ENCODE data around the gene BAIAP3. TPM values are rescaled to one million over a fixed set of nuclear protein-coding genes. Genes with fewer than 3 reads are reported as not detected.
"Not testable (repeated sequence)": the region's sequence is repeated elsewhere in the genome, so short reads cannot be mapped to it uniquely, and the experiment has no call there.

Gene BAIAP3
- total and polyA plus RNA-seq, 3 experiments from 2014 or later = 7.2 to 8.3 (median 7.5) TPM

DNA sequence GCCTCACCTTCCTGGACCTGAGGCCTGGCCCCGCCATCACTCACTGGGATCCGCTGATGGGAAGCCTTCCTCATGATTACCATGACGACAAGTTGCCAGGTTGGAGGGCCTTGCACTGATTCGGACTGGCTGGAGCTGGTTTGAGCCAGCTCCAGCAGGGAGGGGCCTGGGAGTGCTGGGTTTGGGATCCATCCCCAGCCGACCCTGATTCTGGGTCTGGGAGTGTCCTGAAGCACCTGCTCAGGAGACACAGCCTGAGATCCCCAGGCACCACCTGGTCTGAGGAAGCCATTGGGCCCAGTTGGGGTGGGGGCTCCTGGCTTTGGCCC is 5.9 kb upstream of the BAIAP3 start:
- Mint-ChIP-seq H3K4me3 (no peak overlapping the region), H3K27me3 (peaks cover 0 to 1% of the 10 kb centered on the region in 2 donors), H3K27ac (no peak overlapping the region), H3K36me3 (peaks cover 0 to 29% (median 3%) of the 10 kb centered on the region in 3 donors), H3K9me3 (peaks cover 0 to 2% (median 0%) of the 10 kb centered on the region in 5 donors), H3K4me1 (peaks cover 7 to 15% (median 9%) of the 10 kb centered on the region in 3 donors)
- no peak for DNase-seq
- Histone ChIP-seq H3K27me3 (ENCODE audit: insufficient read depth, low read length, poor library complexity, severe bottlenecking) (peaks cover 9% of the 10 kb centered on the region), H3K4me3 (ENCODE audit: low read length) (no peak overlapping the region), H3K27ac (ENCODE audit: low read depth, low read length) (no peak overlapping the region), H3K36me3 (ENCODE audit: insufficient read depth, low read length) (peaks cover 12% of the 10 kb centered on the region), H3K4me1 (ENCODE audit: insufficient read depth, low read length) (peaks cover 15% of the 10 kb centered on the region), H3K9me3 (ENCODE audit: low read length) (no peaks in the 10 kb centered on the region)
- ChIA-PET POLR2A (no interaction called here), CTCF (no interaction called here)

DNA sequence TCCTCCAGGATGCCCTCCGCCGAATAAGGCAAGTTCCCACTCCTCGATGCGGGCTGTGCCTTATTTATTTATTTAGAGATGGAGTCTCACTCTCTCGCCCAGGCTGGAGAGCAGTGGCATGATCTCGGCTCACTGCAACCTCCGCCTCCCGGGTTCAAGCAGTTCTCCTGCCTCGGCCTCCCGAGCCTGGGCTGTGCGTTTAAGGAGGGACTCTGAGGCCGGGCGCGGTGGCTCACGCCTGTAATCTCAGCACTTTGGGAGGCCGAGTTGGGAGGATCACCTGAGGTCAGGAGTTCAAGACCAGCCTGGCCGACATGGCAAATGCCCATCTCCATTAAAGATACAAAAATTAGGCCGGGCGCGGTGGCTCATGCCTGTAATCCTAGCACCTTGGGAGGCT is 5.3 kb upstream of the BAIAP3 start:
- H3K4me3 Mint-ChIP-seq, CTCF ChIA-PET, H3K9me3 Mint-ChIP-seq: not testable (repeated sequence)

GRCh38 chr16:1328961-1329360 is 4.5 kb upstream of the BAIAP3 start:
- Mint-ChIP-seq H3K36me3 (peaks cover 0 to 23% (median 3%) of the 10 kb centered on the region in 3 donors), H3K4me3 (peak overlapping the region in 1 of 7 donors; percentile 42), H3K4me1 (peaks cover 10 to 18% (median 12%) of the 10 kb centered on the region in 3 donors)
- H3K27ac Mint-ChIP-seq; H3K27ac ChIP-seq (ENCODE audit: low read depth, low read length); H3K27me3 Mint-ChIP-seq; H3K4me3 ChIP-seq (ENCODE audit: low read length); H3K9me3 ChIP-seq (ENCODE audit: low read length); H3K36me3 ChIP-seq (ENCODE audit: insufficient read depth, low read length); CTCF ChIA-PET; H3K9me3 Mint-ChIP-seq; DNase-seq: not testable (repeated sequence)
- Histone ChIP-seq H3K4me1 (ENCODE audit: insufficient read depth, low read length) (peaks cover 22% of the 10 kb centered on the region), H3K27me3 (ENCODE audit: insufficient read depth, low read length, poor library complexity, severe bottlenecking) (peaks cover 12% of the 10 kb centered on the region)
- POLR2A ChIA-PET = interaction anchor here (0.5 kb wide), 1 partner anchor 14 kb away, joined by 3 read pairs; no protein-coding TSS in a partner anchor

More for the DNA sequence above, 5.3 kb upstream of the BAIAP3 start:
- H3K4me1 ChIP-seq (ENCODE audit: insufficient read depth, low read length) = peaks cover 21% of the 10 kb centered on the region
- peaks cover 12% of the 10 kb centered on the region for H3K36me3 ChIP-seq (ENCODE audit: insufficient read depth, low read length)
- H3K27me3 ChIP-seq (ENCODE audit: insufficient read depth, low read length, poor library complexity, severe bottlenecking) = peaks cover 12% of the 10 kb centered on the region
- H3K9me3 ChIP-seq (ENCODE audit: low read length); H3K4me3 ChIP-seq (ENCODE audit: low read length); H3K27me3 Mint-ChIP-seq; H3K27ac ChIP-seq (ENCODE audit: low read depth, low read length); POLR2A ChIA-PET; H3K27ac Mint-ChIP-seq; DNase-seq: not testable (repeated sequence)
- H3K4me1 Mint-ChIP-seq = peaks cover 10 to 18% (median 12%) of the 10 kb centered on the region in 3 donors
- H3K36me3 Mint-ChIP-seq = peaks cover 0 to 29% (median 3%) of the 10 kb centered on the region in 3 donors

DNA sequence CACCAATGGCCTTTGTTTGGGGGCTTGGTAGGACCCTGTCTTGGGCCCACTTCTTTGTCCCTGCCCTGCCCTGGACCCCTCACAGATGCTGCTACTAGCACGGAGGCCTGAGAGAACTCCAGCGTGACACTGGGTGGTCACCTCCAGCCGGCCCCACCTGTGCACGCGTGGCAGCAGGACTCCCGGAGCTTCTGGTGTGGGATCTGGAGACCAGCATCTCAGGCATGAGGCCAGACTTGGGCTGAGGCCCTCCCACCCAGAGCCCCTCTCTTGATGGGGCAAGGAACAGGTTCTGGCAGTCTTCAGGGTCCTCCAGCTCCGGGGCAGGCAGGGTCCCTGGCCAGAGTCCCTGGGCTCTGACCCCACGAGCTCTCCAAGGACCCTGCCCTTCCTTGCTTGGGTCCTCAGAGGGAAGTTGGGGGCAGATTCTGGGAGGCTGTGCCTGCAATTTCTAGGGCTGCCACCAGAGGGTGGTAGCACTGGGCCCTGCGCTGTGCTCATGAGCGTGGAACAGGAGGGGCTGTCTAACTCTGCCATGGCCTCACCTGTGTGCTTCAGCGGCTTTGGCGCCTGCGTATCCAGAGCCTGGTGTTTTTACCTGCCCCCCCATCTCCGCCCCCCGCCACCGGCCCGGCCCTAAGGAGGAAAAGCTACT is 3.1 kb upstream of the BAIAP3 start:
- H3K36me3 Mint-ChIP-seq = peaks cover 0 to 10% (median 3%) of the 10 kb centered on the region in 3 donors
- POLR2A ChIA-PET = interaction anchor here (0.6 to 2.2 kb wide), 3 partner anchors 21 to 876 kb away, joined by 5 to 7 read pairs (median 5); partner anchors contain the start of gene UBE2I
- peaks cover 0 to 2% (median 0%) of the 10 kb centered on the region in 5 donors for H3K9me3 Mint-ChIP-seq
- Histone ChIP-seq H3K27me3 (ENCODE audit: insufficient read depth, low read length, poor library complexity, severe bottlenecking) (peaks cover 23% of the 10 kb centered on the region), H3K4me3 (ENCODE audit: low read length) (no peak overlapping the region), H3K36me3 (ENCODE audit: insufficient read depth, low read length) (no peaks in the 10 kb centered on the region), H3K27ac (ENCODE audit: low read depth, low read length) (no peak overlapping the region), H3K4me1 (ENCODE audit: insufficient read depth, low read length) (peaks cover 27% of the 10 kb centered on the region), H3K9me3 (ENCODE audit: low read length) (no peaks in the 10 kb centered on the region)
- no peak overlapping the region for H3K4me3 Mint-ChIP-seq
- CTCF ChIA-PET = interaction anchor here (0.7 to 1.5 kb wide), 2 partner anchors 11 to 370 kb away, joined by 3 read pairs; no protein-coding TSS in a partner anchor
- H3K27ac Mint-ChIP-seq = no peak overlapping the region
- H3K4me1 Mint-ChIP-seq = peaks cover 12 to 29% (median 14%) of the 10 kb centered on the region in 3 donors
- no peak for DNase-seq
- H3K27me3 Mint-ChIP-seq = peaks cover 3 to 9% of the 10 kb centered on the region in 2 donors

- ChIA-PET POLR2A (interaction anchor here (0.6 to 2.2 kb wide), 2 partner anchors 22 to 875 kb away, joined by 5 to 7 read pairs; partner anchors contain the start of gene UBE2I), CTCF (interaction anchor here (1.5 kb wide), 1 partner anchor 369 kb away, joined by 3 read pairs; no protein-coding TSS in a partner anchor)
- Histone ChIP-seq H3K4me3 (ENCODE audit: low read length) (peak overlapping the region; percentile 40), H3K4me1 (ENCODE audit: insufficient read depth, low read length) (peaks cover 27% of the 10 kb centered on the region), H3K27me3 (ENCODE audit: insufficient read depth, low read length, poor library complexity, severe bottlenecking) (peaks cover 25% of the 10 kb centered on the region), H3K36me3 (ENCODE audit: insufficient read depth, low read length) (no peaks in the 10 kb centered on the region), H3K9me3 (ENCODE audit: low read length) (no peaks in the 10 kb centered on the region), H3K27ac (ENCODE audit: low read depth, low read length) (peak overlapping the region; percentile 70)
- peaks cover 0 to 5% (median 3%) of the 10 kb centered on the region in 3 donors for H3K36me3 Mint-ChIP-seq
- H3K27ac Mint-ChIP-seq = peak overlapping the region; percentile 57 to 93 (median 88)
- peaks cover 0 to 2% (median 0%) of the 10 kb centered on the region in 5 donors for H3K9me3 Mint-ChIP-seq
- peaks cover 3 to 9% of the 10 kb centered on the region in 2 donors for H3K27me3 Mint-ChIP-seq
- no peak for DNase-seq
- H3K4me3 Mint-ChIP-seq = peak overlapping the region; percentile 50 to 93 (median 81)
- H3K4me1 Mint-ChIP-seq = peaks cover 12 to 36% (median 14%) of the 10 kb centered on the region in 3 donors
Observed at GRCh38 chr16:1330931-1331711, 2.3 kb upstream of the BAIAP3 start.

DNA sequence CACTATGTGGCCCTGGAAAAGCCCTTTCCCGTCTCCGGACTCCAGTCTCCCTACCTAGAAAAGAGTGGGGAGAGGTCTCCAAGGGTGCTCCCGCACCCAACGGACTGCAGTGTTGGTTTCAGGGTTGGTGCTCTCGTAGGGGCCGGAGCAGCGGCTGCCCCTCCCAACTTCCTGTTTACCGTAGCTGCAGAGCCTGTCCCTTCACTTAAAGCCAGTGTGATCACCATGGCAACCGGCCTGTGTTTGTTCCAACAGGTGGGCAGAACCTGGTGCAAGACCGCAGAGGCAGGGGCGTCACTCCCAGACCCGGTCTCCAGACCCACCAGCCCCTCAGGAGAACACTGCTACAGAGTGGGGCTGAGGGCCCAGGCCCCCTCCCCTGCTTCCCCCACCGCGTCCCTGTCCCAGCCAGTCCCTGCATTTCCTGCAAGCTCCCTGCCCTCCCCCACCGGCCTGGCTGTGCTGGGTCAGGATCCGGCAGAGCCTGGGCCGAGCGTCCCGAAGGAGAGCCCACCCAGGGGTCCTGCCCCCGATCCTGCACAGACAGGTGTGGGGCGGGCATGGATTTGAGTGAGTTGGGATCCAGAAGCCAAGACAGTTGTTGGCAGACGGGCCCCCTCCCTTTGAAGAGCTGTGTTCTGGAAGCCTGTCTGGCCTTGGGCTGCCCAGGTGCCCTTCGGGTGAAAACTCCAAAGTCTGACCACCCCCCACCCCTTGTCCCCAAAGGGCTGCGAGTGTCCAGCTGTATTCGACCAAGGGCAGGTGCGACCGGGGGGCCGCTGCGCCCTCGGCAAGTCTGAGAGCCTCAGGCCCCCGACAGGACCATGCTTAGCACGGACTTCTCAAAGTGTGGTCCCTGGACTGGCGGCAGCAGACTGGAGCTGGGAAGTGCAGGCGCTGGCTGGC is 1.5 kb upstream of the BAIAP3 start:
- peak overlapping the region; percentile 40 for H3K4me3 ChIP-seq (ENCODE audit: low read length)
- CTCF ChIA-PET = interaction anchor here (1.2 kb wide), 1 partner anchor 23 kb away, joined by 3 read pairs; the partner anchor contains the start of gene UBE2I

DNA sequence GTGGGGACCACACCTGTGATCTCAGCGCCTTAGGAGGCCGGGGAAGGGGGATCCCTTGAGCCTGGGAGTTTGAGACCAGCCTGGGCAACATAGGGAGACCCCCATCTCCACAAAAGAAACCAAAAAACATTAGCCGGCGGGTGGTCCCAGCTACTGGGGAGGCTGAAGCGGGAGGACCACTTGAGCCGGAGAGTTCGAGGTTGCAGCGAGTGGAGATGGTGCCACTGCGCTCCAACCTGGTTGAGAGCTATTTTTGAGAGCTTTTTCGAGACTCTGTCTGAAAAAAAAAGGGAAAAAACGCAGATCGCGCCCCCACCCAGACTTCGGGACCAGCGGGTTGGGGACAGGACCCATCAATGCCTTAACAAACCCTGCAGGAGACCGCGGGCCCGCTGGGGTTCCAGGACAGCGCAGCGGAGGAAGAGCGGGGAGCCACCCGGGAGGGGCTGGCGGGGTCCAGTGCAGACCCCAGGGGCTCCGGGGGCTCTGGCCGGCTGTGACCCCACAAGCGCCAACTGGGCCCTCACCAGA is 762 bp upstream of the BAIAP3 start:
- no peaks in the 10 kb centered on the region for H3K36me3 Mint-ChIP-seq
- no peak for DNase-seq
- Histone ChIP-seq H3K4me1 (ENCODE audit: insufficient read depth, low read length) (peaks cover 27% of the 10 kb centered on the region), H3K27me3 (ENCODE audit: insufficient read depth, low read length, poor library complexity, severe bottlenecking) (peaks cover 25% of the 10 kb centered on the region), H3K4me3 (ENCODE audit: low read length) (peak overlapping the region; percentile 40), H3K27ac (ENCODE audit: low read depth, low read length) (no peak overlapping the region), H3K9me3 (ENCODE audit: low read length) (no peaks in the 10 kb centered on the region), H3K36me3 (ENCODE audit: insufficient read depth, low read length) (no peaks in the 10 kb centered on the region)
- H3K9me3 Mint-ChIP-seq = peaks cover 0 to 2% (median 0%) of the 10 kb centered on the region in 5 donors
- ChIA-PET CTCF (interaction anchor here (1.2 kb wide), 1 partner anchor 24 kb away, joined by 3 read pairs; the partner anchor contains the start of gene UBE2I), POLR2A (interaction anchor here (1.5 to 2.3 kb wide), 3 partner anchors 10 to 19 kb away, joined by 3 to 13 read pairs (median 3); partner anchors contain the start of genes GNPTG and TSR3)
- H3K4me1 Mint-ChIP-seq = peaks cover 12 to 41% (median 14%) of the 10 kb centered on the region in 3 donors
- H3K4me3 Mint-ChIP-seq = peak overlapping the region; percentile 80 to 93 (median 83)
- peak overlapping the region in 6 of 8 donors; percentile 39 to 96 (median 71) for H3K27ac Mint-ChIP-seq
- H3K27me3 Mint-ChIP-seq = peaks cover 3 to 9% of the 10 kb centered on the region in 2 donors

More for the DNA sequence above, 1.5 kb upstream of the BAIAP3 start:
- Histone ChIP-seq H3K27ac (ENCODE audit: low read depth, low read length) (peak overlapping the region; percentile 70), H3K36me3 (ENCODE audit: insufficient read depth, low read length) (no peaks in the 10 kb centered on the region), H3K27me3 (ENCODE audit: insufficient read depth, low read length, poor library complexity, severe bottlenecking) (peaks cover 25% of the 10 kb centered on the region), H3K9me3 (ENCODE audit: low read length) (no peaks in the 10 kb centered on the region), H3K4me1 (ENCODE audit: insufficient read depth, low read length) (peaks cover 27% of the 10 kb centered on the region)
- Mint-ChIP-seq H3K36me3 (no peaks in the 10 kb centered on the region), H3K27ac (peak overlapping the region; percentile 57 to 96 (median 88)), H3K4me1 (peaks cover 12 to 41% (median 14%) of the 10 kb centered on the region in 3 donors), H3K27me3 (peaks cover 3 to 9% of the 10 kb centered on the region in 2 donors), H3K4me3 (peak overlapping the region; percentile 80 to 93 (median 83)), H3K9me3 (peaks cover 0 to 2% (median 0%) of the 10 kb centered on the region in 5 donors)
- POLR2A ChIA-PET = interaction anchor here (0.6 to 2.3 kb wide), 5 partner anchors 10 to 76 kb away, joined by 3 to 13 read pairs (median 3); partner anchors contain the start of genes GNPTG, TSR3 and UBE2I
- peak in 4 of 5 donors; percentile 34 to 82 (median 58) for DNase-seq
